NCI-H510A (cell line): ENCODE data around the gene FAM153A.
"Not testable (repeated sequence)": the region's sequence is repeated elsewhere in the genome, so short reads cannot be mapped to it uniquely, and the experiment has no call there.

Source experiments
- DNase-seq: peaks from one replicate; lab custom pipeline; 2025; lab: John Stamatoyannopoulos, UW

The FAM153A gene

DNA sequence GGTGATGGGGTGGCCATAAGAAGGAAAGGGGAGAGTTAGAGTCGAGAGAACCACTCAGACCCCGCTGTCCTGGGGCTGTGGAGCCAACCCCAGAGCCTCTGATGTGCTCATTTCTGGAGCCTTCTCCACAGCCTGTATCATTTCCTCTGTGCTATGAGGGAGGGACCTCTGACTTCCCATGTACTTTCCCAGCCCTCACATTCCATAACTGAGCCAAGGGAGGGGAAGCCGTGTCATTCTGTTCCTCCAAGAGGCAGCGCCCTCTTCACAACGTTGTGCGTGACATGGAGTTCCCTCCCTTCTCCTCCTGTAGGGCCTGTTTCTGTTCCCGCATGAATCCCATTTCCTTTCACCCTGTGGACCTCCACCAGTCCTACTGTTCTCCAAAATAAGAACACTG is 57.8 kb downstream of the FAM153A start:
- not testable (repeated sequence) for DNase-seq

- not testable (repeated sequence) for DNase-seq
Measured at GRCh38 chr5:177723831-177724485, 58.7 kb downstream of the FAM153A start.

DNA sequence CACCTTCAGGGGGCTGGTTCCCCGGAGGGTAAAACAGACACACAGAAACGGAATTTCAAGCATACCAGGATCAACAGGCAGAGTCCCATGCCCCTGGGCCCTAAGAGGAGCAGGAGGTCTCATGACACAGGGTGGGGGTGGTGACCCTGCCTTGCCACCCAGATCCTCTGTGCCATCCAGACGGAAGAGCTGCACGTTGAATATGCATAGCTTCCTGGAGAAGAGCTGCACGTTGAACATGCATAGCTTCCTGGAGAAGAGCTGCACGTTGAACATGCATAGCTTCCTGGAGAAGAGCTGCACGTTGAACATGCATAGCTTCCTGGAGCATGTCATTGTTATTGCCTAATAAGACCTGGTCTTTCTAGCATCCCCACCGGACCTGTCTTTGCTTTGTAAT is 59.9 kb downstream of the FAM153A start:
- DNase-seq: not testable (repeated sequence)

- DNase-seq: not testable (repeated sequence)
Measured at GRCh38 chr5:177719989-177720388, 62.7 kb downstream of the FAM153A start.

DNA sequence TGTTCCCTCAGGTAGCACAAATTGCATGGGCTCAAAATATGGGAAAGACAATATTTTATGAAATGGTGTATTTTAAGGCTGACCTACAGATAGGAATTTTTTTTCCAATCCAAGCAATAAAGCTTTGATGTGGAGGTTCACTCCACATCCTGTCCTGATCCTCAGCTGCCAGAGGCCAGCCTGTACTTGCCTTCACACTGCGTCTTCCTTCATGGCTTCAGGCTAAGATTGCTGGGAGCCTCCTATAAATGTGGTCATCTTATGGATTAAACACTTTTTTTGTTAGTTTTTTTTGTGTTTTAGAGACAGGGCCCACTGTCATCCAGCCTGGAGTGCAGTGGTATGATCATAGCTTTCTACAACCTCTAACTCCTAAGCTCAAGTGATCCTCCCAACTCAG is 67.3 kb downstream of the FAM153A start:
- DNase-seq: not testable (repeated sequence)

DNA sequence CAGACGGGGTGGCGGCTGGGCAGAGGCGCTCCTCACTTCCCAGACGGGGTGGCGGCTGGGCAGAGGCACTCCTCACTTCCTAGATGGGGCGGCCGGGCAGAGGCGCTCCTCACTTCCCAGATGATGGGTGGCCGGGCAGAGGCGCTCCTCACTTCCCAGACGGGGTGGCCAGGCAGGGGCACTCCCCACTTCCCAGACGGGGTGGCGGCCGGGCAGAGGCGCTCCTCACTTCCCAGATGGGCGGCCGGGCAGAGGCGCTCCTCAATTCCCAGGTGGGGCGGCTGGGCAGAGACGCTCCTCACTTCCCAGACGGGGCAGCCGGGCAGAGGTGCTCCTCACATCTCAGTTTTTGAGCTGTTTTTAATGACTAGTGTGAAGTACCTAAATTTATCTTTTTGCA is 86.6 kb downstream of the FAM153A start:
- DNase-seq: not testable (repeated sequence)

DNA sequence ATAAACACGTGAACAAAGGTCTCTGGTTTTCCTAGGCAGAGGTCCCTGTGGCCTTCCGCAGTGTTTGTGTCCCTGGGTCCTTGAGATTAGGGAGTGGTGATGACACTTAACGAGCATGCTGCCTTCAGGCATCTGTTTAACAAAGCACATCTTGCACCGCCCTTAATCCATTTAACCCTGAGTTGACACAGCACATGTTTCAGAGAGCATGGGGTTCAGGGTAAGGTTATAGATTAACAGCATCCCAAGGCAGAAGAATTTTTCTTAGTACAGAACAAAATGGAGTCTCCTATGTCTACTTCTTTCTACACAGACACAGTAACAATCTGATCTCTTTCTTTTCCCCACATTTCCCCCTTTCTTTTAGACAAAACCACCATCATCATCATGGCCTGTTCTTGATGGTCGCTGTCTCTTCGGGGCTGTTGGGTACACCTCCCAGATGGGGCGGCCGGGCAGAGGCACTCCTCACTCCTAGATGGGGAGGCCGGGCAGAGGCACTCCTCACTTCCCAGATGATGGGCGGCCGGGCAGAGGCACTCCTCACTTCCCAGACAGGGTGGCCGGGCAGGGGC is 87.3 kb downstream of the FAM153A start:
- DNase-seq: not testable (repeated sequence)

DNA sequence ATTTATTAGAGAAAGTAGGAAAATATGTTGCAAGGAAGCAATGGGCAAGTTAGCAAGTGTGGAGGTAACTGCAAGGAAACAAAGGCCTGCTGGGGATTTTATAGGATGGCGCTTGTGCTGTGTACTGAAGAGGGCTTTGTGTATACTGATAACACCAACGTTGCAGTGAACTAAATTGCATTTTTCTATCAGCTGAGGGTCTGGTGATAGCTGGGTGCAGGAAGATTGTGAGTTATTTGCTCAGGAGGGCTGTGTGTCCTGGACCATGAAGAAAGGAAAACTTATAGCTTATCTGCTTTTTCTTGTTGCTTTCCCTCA is 88.2 kb downstream of the FAM153A start:
- not testable (repeated sequence) for DNase-seq

DNA sequence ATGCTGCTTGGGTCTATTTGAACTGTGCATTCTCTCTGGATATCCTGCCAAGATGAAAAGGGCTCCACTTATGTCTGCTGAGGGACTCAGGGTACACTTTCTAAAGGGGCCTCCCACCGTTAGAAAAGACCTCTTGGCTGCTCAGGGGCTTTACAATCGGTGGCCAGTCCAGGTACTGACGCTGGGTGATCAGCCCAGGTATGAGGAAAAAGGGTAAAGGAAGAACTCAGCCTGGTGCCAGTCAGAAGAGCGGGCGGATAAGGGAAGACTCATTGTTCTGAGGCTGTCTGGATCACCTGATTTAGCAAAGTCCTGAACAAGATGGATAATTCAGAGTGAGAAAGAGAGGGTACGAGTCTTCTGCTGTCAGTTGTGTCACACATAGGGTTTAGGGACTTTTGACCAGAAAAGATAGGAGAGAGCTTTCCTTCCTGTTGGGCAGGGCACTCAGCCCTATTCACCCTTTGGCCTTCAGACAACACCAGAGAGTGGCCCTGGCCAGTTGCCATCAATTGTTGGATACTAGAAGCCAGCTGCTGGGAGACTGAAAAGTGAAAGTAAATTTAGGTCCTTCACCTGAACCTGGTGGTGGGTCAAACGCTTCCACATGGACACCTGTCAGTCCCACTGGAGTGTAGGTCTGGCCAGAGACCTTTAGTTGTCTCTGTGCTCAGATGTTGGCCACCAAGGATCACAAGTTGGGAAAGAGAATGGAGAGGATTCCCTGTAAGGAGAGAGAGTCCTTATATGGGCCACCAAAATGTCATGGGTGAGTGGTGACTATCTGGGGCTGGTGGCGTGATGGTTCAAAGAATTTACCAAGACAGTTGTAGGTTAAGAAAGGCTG is 88.8 kb downstream of the FAM153A start:
- DNase-seq: not testable (repeated sequence)

DNA sequence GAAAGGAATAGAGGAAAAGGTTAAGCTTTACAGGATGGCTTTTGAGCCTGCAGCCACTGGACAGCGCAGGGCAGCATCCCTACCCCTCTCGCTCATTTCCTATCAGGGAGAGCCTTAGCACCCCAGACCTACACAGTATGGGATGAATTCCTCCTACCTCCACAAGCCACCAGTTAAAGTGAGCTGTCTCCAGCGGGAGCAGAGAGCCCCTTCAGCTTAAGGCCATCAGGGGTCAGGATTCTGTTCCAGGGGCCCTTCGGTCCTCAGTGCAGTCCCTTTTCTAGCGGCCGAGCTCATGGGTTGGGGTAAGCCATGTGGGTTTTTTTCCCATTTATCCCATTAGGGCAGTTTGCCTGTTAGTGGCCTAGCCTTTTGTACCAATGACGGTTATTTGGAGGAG is 89.7 kb downstream of the FAM153A start:
- not testable (repeated sequence) for DNase-seq

DNA sequence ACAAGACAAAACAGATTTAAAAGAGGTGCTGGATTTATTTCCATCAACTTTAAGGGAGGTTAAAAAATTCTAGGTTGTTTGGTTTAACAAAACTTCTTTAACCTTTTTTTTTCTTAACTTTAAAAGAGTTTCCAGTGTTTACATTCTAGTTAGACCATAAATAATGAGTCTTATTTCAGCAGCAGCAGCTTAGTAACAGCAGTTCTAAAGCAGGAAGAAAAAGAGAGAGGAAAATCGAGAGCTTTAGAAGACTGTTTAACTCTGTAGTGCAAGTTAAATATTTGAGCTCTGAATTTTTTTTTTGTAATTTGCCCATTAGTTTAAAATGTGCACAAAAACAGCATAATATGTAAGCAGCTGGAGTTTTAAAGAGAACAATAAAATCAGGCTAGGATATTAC is 90.2 kb downstream of the FAM153A start:
- DNase-seq: not testable (repeated sequence)

GRCh38 chr5:177689011-177689610 is 93.6 kb downstream of the FAM153A start:
- DNase-seq: not testable (repeated sequence)

- not testable (repeated sequence) for DNase-seq
Measured at GRCh38 chr5:177688091-177688490, 94.6 kb downstream of the FAM153A start.

DNA sequence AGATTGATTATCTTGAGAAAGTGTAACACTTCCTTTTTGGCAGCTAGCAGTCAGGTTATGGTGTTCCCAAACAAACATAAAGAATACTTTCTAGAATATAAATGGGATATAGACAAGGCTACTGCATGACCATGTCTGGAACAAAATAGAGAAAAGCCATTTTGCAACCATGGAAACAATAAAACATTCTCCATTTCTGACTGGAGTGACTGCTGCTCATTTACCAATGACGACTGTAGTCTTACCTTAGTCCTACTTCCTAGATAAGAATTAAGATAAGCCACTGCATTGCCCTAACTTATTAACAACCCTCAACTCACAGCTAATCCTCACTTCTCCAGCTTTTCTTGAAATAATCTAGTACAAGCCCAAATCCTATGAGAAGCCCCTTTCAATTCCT is 100.8 kb downstream of the FAM153A start:
- DNase-seq: not testable (repeated sequence)
